Hair follicle dermal papilla cell (primary cell): ENCODE data around the gene ZNF425. TPM values are rescaled to one million over a fixed set of nuclear protein-coding genes. Genes with fewer than 3 reads are reported as not detected.

Experiments
- small RNA-seq: library from RNA; depleted of rRNA; stranded (forward); fragments of <200 nt; gene quantifications from one replicate; pipeline ENCODE3, GENCODE V24; 2012
- total RNA-seq: library from RNA; depleted of rRNA; stranded (reverse); fragments of >200 nt; gene quantifications from 2 replicates; pipeline ENCODE4 v1.2.3, GENCODE V29; 2012

Gene ZNF425, protein sequence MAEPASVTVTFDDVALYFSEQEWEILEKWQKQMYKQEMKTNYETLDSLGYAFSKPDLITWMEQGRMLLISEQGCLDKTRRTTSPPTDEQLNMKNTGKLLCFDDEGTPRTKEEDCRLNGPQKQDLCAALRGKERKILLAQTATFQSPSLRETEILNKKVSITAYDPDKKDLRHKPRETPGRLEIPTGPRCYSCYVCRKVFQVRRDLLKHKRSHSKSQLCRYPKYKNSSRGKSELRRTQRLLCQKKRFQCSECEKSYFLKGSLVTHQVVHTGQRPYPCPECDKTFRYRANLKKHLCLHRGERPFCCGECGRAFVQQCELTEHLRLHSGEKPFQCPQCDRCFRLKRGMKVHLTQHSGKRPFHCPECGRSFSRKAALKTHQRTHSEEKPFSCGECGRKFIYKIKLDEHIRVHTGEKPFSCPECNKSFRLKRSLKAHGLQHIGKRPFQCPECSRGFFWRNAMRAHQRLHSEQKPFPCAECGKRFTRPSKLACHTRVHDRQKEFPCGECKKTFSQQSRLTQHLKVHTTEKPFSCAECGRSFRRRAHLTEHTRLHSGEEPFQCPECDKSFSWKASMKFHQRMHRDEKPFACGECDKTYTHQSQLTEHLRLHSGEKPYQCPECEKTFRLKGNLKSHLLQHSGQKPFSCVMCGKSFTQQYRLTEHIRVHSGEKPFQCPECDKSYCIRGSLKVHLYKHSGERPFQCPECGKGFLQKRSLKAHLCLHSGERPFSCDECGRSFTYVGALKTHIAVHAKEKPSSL
- total RNA-seq, result 2.6 and 3.4 TPM in 2 replicates

DNA sequence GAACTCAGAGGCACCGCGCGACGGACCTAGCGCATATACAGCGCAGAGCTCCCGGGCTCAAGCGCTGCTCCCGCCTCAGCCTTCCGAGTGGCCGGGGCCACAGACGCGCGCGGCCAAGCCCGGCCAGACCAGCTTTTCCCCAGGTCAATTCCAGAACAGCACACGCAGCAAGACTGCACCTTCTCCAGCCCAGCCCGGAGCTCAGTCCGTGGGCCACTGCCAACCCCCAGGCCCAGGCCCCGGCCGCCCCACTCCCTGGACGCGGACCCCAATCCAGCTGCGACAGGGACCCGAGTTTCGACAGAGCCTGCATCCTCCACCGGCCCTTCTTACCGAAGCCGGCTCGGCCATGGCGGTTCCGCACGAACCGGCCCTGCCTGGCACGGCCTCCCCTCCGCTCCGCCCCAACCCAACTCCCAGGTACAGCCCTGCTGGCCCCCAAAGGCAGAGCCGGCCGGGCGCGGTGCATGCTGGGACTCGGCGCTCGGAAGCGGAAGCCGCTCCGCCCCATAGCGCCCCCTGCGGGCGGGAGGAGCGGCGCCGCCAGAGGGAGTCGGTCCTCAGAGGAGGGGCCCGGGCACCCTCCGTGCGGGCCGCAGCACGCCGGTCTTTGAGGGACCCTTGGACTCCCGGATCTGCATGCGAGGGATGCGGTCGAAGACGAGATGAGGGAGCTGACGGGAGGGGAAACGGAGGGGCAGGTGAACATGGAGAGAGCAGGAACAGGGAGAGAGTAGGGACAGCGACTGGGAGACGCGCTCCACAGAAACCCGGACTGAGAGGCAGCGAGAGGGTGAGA lies at the start of gene ZNF425:
TSS of gene ZNF425 (minus strand) at position 462 of the 799 bp plus-strand sequence. CDS start at position 351, 111 bp downstream.

DNA sequence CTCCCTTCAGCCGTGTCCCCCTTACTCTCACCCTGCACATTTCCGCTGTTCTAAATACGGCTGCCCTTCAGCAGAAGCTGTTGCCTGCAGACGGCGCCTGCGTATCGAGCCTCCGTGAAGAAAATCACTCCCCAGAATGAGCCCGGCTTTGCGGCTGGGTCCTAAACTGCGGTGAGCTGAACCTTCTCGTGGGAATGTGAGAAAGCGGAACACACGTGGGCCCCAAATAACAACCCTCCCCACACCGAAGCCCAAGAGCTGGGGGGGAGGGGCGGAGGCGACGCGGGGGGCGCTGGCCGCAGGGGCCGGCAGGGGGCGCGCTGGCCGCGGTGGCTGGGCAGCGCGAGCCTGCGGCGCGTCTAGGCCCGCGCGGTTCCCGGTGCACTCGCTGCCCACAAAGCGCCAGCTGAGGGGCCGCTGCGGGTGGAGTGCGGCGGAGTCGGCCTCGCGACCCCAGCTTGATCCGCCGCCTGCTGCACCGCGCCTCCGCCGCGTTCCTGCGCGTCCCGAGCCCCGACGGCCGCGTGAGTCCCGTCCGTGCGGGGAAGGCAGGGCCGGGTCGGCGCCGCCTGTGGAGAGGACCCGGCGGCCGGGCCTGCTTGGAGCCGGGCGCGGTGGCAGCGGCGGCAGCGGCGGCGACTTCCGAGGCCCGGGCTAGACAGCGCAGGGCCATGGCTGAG lies 21.1 kb upstream of the ZNF425 start, which contains the start of gene ZNF398:
TSS of gene ZNF398 (plus strand) at position 382 of the 680 bp plus-strand sequence. CDS start at position 672, 290 bp downstream.

DNA sequence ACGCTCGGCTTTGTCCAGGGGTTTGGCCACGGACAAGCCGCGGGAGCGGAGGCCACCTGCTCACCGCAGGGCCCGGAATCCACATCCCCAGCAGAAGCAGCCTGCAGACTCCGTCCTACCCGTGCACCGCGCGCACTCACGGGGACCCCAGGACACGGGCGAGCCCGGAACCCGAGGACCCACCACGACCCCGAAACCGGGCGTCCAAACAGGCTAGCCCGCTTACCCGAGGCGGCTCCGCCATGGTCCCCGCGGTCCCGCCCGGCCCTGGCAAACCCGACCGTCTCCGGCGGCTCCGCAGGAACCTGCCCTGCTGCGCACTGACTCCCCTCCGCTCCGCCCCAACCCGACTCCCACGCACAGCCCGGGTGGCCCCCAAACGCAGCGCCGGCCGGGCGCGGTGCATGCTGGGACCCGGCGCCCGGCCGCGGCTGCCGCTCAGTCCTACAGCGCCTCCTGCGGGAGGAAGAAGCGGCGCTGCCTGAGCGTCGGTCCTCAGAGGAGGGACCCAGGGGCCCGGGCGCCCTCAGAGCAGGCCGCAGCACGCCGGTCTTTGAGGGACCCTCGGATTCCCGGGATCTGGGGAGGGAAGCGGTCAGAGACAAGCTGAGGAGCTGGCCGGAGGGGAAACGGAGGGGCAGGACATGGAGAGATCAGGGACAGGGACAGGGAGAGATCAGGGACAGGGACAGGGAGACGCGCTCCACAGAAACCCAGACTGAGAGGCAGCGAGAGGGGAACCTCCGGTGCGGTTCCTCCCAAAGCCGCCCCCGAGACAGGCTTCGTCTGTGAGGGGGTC lies 35.5 kb downstream of the ZNF425 start, which contains the start of gene ZNF786:
TSS of gene ZNF786 (minus strand) at position 322 of the 799 bp plus-strand sequence. CDS start at position 244, 78 bp downstream.

Small RNA genes within 50 kb of the gene (small RNA-seq; reads per million reads assigned to genes)
- gene COX6B1P1, result not detected
- not detected for gene RN7SL521P

Other genes with a start within 250 kb of the ZNF425 start
- 5.7 and 6.0 TPM in 2 replicates for gene EZH2, start 242.0 kb downstream of the ZNF425 start, total RNA-seq
- 304 and 328 TPM in 2 replicates for gene PDIA4, start 97.8 kb downstream of the ZNF425 start, total RNA-seq
- gene ZNF786, start 35.6 kb downstream of the ZNF425 start, total RNA-seq, result 4.1 and 4.6 TPM in 2 replicates
- gene ZNF398, start 21.1 kb upstream of the ZNF425 start, total RNA-seq, result 27.8 and 30.8 TPM in 2 replicates
- gene ZNF282, start 69.2 kb upstream of the ZNF425 start, total RNA-seq, result 42.9 and 48.2 TPM in 2 replicates
- 6.8 and 8.7 TPM in 2 replicates for gene ZNF212, start 113.3 kb upstream of the ZNF425 start, total RNA-seq
- gene ZNF783, start 135.9 kb upstream of the ZNF425 start, total RNA-seq, result 17.0 and 20.0 TPM in 2 replicates